ENCODE data around the gene REST. TPM values are rescaled to one million over a fixed set of nuclear protein-coding genes. Genes with fewer than 3 reads are reported as not detected.

REST gene
- total RNA-seq, 2 donors from 2014 or later: 59.7 to 60.6 TPM

DNA sequence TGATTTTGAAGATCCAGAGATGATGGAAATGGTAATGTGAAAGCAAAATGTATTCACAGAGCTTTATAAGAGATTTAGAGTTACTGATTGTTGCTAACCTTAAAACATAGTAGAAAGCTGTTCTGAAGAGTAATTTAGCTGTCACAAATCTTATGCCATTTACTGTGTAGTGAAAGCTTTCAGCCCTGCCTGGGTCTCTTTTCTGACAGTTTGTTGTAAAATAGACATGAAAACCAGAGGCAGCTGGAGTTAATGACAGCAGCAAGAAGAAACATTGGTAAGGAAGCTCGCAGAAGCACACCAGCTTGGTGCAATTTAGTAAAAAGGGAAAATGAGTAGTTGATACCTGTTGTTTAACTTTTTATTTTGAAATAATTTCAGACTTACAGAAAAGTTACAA is 92.1 kb downstream of the REST start:
- Mint-ChIP-seq H3K27ac (peak overlapping the region; percentile 24), H3K36me3 (ENCODE audit: insufficient read depth in 2 of 2) (peaks cover 11 to 48% of the 10 kb centered on the region in 2 donors), H3K9me3 (no peaks in the 10 kb centered on the region), H3K4me1 (ENCODE audit: low read depth) (no peaks in the 10 kb centered on the region), H3K27me3 (ENCODE audit: low read depth) (no peaks in the 10 kb centered on the region), H3K4me3 (no peak overlapping the region)
- DNase-seq (no peak), ATAC-seq (replicated peaks in 1 of 2) (no peak)

DNA sequence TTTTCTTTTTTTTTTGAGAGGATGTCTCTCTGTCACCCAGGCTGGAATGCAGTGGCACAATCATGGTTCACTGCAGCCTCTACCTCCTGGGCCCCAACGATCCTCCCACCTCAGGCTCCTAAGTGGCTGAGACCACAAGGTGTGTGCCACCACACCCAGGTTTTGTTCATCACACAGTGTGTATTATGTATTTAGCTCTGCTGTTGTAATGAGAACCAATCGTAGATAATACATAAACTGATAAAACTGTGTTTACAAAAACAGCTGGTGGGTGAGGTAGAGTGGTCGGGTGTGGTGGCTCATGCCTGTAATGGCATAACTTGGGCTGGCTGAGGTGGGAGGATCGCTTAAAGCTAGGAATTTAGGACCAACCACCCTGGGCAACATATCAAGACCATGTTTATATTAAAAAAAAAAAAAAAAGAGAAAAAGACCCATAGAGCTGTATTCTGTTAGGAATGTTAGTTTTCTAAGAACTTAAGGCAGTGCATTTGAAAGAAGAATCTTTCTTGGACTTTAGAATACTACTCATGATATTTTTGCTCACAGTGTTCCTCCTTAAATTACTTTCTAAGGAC is 105.9 kb downstream of the REST start:
- no peaks in the 10 kb centered on the region for H3K4me1 Mint-ChIP-seq (ENCODE audit: low read depth)
- no peaks in the 10 kb centered on the region for H3K9me3 Mint-ChIP-seq
- no peak for DNase-seq
- H3K4me3 Mint-ChIP-seq: no peak overlapping the region
- no peak for ATAC-seq (replicated peaks in 1 of 2)
- peaks cover 19 to 39% of the 10 kb centered on the region in 2 donors for H3K36me3 Mint-ChIP-seq (ENCODE audit: insufficient read depth in 2 of 2)
- no peak overlapping the region for H3K27ac Mint-ChIP-seq
- H3K27me3 Mint-ChIP-seq (ENCODE audit: low read depth): no peaks in the 10 kb centered on the region

Other genes starting within 250 kb of the REST start
- gene HOPX, start 226.6 kb upstream of the REST start, total RNA-seq: 10 to 100 TPM; 71.1 to 93.2 TPM
- not detected for gene SPINK2, start 86.2 kb upstream of the REST start, total RNA-seq
- gene NOA1, start 69.7 kb downstream of the REST start, total RNA-seq: 10 to 100 TPM; 32.1 to 34.1 TPM
- 100 to 1,000 TPM; 115 to 135 TPM for gene POLR2B, start 71.0 kb downstream of the REST start, total RNA-seq
- gene IGFBP7, start 202.5 kb downstream of the REST start, total RNA-seq: not detected

Data from activated T-cell treated with anti-CD3 and anti-CD28 coated beads, Interleukin-2, amount 50 U/mL, for 72 hours (primary cell).